KOPT-K1 (cell line): ENCODE measurements around the gene HESX1.
A peak's percentile ranks its signal among the peaks of the same experiment; 100 is the strongest.

Experiments
- H3K27ac ChIP-seq: fragments of 200-600 bp; sonication (generic); 2 replicates; pipeline ENCODE4 v1.5.1; 2016; ENCODE audit warnings: antibody characterized with exemption, mild to moderate bottlenecking, low read depth, low read length; ENCODE audit not compliant: poor library complexity, severe bottlenecking
- H3K36me3 ChIP-seq: fragments of 200-600 bp; sonication (generic); 2 replicates; pipeline ENCODE4 v1.5.1; 2017; ENCODE audit warnings: antibody characterized with exemption, mild to moderate bottlenecking, low read length, moderate library complexity; ENCODE audit not compliant: insufficient read depth
- H3K9me3 ChIP-seq: fragments of 200-600 bp; sonication (generic); 2 replicates; pipeline ENCODE4 v1.5.1; 2017; ENCODE audit warnings: antibody characterized with exemption, low read length, mild to moderate bottlenecking; ENCODE audit not compliant: insufficient read depth, poor library complexity, severe bottlenecking

The HESX1 gene

DNA sequence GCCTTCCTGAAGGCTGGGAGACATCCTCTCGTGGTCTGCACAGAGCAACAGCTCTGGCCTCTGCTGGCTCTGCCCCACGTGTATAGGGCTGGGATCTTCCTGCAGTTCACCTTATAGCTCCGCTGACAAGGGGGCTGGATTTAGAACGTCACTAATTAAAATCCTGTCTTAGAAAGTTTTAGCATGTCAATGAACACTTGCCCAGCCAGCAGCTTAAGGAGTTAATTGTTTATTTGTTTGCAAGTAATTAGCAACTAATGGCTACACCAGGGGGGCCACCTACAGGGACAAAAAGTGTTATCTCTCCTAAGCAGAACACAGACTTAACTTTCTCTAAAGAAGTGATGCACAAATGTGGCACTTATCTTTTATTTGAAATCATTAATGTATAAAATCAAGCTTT lies at the start of gene HESX1:
TSS of gene HESX1 (minus strand) at position 84 of the 403 bp plus-strand sequence. CDS start at position 24, 60 bp downstream.
- Histone ChIP-seq H3K36me3 (no peaks in the 10 kb centered on the region), H3K27ac (no peak within 1 kb of the TSS), H3K9me3 (no peaks in the 10 kb centered on the region)

DNA sequence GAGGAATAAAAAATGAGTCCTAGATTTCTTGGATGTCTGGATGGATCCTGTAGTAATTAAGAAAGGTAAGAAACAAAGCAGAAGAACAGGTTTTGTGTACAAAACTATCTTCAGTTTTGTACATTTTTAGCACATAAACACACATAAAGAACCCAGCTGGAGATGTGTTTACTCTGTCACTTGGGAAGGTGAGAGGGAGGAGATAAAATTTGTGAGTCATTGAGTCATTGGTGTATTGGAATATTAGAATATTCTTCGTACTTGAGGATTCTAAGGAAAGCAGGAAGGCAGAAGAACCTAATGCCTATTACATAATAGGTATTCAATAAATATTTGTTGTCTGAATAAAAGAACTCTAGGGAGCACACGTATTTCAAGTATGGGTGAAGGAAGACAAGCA lies 45.2 kb upstream of the HESX1 start:
- Histone ChIP-seq H3K27ac (no peak overlapping the region), H3K9me3 (no peaks in the 10 kb centered on the region), H3K36me3 (peaks cover 98% of the 10 kb centered on the region)

DNA sequence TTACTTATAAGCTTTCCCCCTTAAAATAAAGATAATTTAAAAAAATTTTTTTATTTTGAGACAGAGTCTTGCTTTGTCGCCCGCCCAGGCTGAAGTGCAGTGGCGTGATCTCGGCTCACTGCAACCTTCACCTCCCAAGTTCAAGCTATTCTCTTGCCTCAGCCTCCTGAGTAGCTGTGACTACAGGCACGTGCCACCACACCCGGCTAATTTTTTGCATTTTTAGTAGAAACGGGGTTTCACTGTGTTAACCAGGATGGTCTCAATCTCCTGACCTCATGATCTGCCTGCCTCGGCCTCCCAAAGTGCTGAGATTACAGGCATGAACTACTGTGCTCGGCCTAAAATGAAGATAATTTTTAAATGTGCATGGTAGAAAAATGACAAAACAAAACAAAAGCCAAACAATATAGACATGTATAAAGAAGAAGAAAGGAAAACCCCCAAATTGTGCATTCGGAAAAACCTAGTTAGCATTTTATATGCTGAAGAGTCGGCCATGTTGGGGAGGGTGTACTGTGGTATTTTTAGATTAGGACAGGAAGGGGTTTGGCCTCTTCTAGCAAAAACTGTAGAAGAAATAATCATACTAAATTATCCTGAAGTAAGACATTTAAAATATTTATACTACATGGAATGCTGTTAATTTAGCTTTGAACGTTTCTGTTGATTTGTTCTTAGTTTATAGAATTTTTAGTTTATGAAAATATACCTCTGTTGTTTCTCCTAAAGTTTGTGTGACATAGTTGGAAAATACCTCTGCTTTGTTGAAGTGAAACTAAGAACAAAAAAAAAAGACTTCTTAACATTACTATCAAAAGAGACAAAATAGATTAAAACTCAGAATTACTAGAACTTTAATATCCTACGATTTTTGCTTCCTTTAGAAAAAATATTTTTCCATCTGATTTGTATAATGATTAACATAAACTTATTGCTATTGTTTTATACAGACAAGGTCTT lies 35.1 kb upstream of the HESX1 start:
- Histone ChIP-seq H3K27ac (no peak overlapping the region), H3K9me3 (no peaks in the 10 kb centered on the region), H3K36me3 (peaks cover 40% of the 10 kb centered on the region)

DNA sequence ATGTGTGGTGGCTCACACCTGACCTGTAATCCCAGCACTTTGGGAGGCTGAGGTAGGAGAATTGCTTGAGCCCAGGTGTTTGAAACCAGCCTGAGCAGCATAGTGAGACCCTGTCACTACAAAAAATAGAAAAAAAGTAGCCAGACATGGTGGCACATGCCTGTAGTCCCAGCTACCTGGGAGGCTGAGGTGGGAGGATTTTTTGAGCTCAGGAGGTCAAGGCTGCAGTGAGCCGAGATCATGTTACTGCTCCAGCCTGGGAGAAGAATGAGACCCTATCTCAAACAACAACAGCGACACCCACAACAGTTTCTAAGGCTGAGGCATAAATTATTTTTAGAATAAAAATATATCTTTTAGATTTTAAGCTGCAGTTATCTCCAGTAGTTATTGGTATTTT lies 34.0 kb upstream of the HESX1 start:
- Histone ChIP-seq H3K27ac (no peak overlapping the region), H3K36me3 (peaks cover 29% of the 10 kb centered on the region), H3K9me3 (no peaks in the 10 kb centered on the region)

DNA sequence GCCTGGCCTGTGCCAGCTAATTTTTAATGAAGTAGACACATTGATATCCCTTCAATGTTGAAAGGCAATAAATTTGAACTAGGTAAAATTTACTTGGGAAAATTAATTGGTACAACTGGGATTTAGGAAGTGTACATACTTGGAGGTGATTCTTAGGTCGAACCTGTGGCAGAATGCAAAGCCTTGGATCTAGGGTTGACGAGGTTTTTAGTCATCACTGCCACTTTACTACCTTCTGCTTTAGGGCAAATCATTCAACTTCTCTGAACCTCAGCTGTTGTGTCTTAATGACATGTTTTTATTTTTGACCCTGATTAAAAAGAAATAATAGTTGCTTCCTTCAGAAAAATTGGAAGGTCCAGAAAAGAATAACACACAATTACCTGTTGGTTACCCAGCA lies 30.2 kb upstream of the HESX1 start:
- H3K27ac ChIP-seq: no peak overlapping the region
- H3K9me3 ChIP-seq: no peaks in the 10 kb centered on the region
- no peaks in the 10 kb centered on the region; the same call in 1 of the 2 replicates for H3K36me3 ChIP-seq

DNA sequence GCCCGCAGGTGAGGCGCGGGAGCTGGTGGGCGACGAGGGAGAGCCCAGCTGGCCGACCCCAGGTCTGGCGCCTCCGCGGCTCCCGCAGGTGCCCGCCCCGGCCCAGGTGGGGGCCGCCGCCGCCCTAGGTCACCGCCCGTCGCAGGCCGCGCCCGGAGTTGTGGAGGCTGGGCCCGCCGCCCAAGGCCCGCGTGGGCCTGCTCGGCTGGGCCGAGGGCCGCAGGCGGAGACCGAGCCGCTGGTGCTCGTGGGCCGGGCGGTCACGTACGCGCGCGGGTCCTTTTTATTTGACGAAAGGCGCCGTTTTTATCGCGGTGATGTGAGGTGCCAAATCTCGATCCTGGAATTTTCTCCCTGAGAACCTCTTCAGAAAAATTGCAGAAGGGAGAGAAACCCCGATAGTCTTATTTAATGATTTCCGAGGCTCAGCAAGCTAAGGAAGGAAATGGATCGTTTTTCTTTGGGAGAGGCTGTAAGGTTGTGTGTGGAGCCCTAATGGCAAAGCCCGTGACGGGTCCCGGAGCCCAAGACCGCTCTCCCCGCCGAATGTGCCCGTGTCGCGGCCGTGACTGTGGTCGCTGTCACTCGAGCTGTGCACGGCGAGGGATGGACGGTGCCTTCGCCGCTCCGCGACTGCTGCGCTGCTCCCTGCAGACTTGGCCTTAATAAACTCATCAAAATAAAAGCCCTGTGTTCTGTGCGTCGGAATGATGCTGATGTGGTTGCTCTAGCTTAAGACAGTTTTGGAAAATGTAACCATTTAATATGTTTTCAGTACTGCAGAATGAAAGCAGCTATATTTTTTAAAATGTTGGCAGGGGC lies 28.4 kb upstream of the HESX1 start:
- no peaks in the 10 kb centered on the region; the same call in 1 of the 2 replicates for H3K36me3 ChIP-seq
- H3K9me3 ChIP-seq: no peaks in the 10 kb centered on the region
- H3K27ac ChIP-seq: peak overlapping the region; percentile 73

DNA sequence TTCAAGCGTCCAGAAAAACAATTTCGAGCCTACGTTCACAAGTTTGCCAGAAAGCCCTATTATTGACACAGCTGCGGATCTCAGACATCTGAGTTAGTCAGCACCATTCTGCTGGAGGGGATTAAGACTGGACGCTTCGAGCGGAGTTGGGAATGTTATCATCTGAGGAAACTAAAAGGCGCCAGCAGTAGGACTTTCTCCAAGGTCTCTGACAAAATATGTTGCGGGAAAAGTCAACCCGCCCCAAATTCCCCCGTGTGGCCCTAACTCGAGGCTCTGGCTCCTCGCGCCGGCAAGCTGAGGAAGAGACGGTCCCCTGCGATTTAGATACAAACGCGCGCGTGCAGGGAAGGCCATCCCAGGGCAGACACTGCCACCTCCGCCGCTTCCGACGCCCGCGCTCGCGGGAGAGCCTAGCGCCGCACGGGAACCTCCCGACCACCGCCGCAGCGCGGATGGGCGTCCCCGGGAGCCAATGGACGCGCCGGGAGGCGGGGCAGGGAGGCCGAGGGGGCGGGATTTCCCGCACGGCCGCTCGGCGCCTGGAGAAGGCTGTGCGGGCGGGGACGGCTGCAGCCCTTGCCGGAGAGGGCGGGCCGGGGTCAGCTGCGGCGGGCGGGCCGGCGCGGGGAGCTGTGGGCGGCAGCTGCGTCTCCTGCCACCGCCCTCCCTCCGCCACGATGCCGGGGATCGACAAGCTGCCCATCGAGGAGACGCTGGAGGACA lies 27.6 kb upstream of the HESX1 start, which contains the start of gene APPL1:
TSS of gene APPL1 (plus strand) at position 526 of the 726 bp plus-strand sequence. CDS start at position 681, 155 bp downstream.
- Histone ChIP-seq H3K9me3 (no peaks in the 10 kb centered on the region), H3K36me3 (no peaks in the 10 kb centered on the region; the same call in 1 of the 2 replicates), H3K27ac (peak within 1 kb of the TSS; percentile 73)

DNA sequence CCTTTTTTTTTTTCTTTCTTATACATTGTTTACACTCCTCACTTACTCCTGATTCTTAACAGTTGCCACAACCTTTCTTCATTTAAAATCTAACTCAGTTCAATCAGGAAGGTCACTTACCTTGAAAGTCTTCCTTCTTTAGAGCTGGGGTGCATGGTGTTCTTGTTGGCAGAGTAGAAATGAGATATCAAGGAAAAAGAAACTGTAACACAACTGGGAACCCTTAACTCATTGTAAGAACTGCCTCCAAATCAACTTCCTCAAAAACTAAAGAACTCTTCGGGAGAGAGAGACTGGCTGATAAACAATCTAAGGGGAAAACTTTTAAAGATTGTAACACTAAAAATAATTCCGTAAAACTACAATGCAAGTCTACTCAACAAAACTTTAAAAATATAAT lies 26.4 kb upstream of the HESX1 start:
- Histone ChIP-seq H3K9me3 (no peaks in the 10 kb centered on the region), H3K36me3 (no peaks in the 10 kb centered on the region; the same call in 1 of the 2 replicates), H3K27ac (no peak overlapping the region)

DNA sequence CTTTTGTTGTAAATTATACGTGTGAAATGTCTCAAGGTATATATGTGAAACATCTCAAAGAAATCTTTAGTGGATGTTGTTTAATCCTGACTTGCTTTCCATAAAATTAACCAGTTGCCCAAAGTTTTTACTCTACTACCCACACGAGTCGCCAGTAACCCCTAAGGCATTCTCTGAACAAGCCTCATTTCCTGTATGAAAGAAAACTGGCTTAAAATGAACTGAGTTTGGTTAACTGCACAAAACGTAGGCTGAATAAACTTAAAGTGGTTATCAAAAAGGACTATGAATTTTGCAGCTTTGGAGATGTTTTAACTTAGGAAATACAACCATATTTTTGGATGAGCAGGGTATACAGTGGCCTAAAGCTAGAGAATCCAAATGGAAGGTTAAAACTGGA lies 25.1 kb upstream of the HESX1 start:
- Histone ChIP-seq H3K27ac (no peak overlapping the region), H3K9me3 (no peaks in the 10 kb centered on the region), H3K36me3 (no peaks in the 10 kb centered on the region)

DNA sequence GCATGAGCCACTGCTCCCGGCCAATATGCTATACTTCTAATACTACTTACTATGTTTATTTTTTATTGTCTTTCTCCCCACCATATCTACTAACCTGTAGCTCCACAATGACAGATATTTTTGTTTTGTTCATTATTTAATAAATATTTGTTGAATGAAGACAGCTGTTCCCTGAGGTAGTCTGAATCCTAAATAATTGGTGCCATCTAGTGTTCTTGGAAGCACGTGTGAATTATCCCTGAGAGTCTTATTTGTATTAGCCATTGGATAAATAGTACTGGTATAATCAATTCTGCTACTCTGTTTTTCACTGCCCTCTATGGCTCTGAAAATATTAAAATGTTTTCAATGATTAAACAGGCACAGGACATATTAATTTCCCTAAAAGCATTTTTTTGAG lies 22.1 kb upstream of the HESX1 start:
- H3K27ac ChIP-seq: no peak overlapping the region
- no peaks in the 10 kb centered on the region for H3K9me3 ChIP-seq

DNA sequence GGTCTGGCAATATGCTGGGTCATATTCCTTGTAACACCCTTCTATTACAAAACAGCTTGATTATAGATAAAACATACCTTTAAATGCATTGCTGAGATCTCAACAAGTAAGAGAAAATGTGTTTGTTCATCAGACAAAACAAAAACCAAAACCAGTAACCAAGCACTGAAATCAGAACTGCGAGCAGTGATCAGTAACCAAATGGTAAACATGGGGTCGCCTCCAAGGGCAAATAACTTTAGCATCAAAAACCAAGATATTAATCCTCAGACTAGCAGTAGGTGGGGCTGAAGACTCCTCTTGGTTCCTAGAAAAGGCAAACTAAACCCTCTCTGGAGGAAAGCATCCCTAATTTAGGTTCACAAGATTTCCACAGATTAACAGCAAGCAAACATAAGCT lies 6.6 kb upstream of the HESX1 start:
- Histone ChIP-seq H3K27ac (no peak overlapping the region), H3K9me3 (no peaks in the 10 kb centered on the region), H3K36me3 (no peaks in the 10 kb centered on the region)

More for the DNA sequence above, 22.1 kb upstream of the HESX1 start:
- no peaks in the 10 kb centered on the region for H3K36me3 ChIP-seq

DNA sequence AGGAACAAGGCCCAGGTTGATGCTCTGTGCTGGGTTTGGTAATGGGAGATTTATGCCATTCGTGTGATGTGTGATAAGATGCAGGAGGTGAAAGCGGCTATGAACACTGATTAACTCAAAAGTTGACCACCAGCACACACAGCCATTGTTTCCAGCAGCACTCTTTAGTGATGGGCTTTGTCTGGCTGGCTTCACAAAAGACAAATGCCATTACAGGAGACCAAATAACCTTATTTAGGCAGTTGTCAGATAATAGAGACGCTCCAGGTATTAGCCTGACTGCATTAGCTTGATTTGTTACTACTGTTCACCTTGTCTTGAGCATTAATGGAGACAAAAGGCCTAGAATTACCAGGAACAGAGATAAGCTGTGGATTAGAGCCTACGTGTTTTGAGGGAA lies 5.1 kb downstream of the HESX1 start:
- Histone ChIP-seq H3K9me3 (no peaks in the 10 kb centered on the region), H3K36me3 (no peaks in the 10 kb centered on the region), H3K27ac (no peak overlapping the region)

DNA sequence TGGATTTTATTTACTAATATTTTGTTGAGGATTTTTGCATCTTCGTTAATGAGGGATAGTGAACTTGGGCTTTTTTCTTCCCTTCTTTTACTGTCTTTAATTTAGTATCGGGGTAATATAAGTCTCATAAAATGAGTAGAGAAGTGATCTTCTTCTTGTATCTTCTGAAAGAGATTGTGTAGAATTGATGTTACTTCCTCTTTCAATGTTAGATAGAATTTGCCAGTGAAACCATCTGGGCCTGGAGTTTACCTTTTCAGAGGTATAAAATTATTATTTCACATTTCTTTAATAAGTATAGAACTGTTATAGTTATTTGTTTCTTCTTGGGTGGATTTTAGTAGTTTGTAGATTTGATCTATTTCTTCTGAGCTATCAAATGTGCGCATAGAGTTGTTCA lies 7.8 kb downstream of the HESX1 start:
- H3K27ac ChIP-seq: no peak overlapping the region
- H3K36me3 ChIP-seq: no peaks in the 10 kb centered on the region
- H3K9me3 ChIP-seq: no peaks in the 10 kb centered on the region

DNA sequence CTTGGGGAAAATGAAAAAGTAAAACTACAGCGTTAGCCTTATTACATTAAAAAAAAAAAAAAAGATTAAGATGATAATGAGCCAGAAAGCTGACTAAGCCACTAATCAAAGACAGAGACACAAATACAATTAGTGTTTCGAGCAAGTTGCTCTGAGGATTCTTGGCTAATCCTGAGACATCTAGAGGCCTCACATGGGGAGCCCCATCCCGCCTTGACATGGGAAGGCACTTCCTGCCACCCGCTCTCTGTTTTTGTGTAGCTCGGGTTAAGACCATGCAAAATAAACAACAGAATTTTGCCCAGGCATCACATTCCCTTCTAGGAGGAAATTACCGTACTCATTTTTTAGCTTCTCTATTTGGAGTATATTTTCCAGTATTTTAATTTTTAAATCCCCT lies 15.3 kb downstream of the HESX1 start:
- no peaks in the 10 kb centered on the region for H3K9me3 ChIP-seq
- H3K27ac ChIP-seq: no peak overlapping the region
- H3K36me3 ChIP-seq: no peaks in the 10 kb centered on the region
